Activated T-helper 9 cell treated with anti-CD3 and anti-CD28 coated beads, Interleukin-2, amount 50 U/mL, for 16 hours (primary cell): ENCODE results near the gene AHRR.
A peak's percentile ranks its signal among the peaks of the same experiment; 100 is the strongest.
"Not testable (repeated sequence)": the region's sequence is repeated elsewhere in the genome, so short reads cannot be mapped to it uniquely, and the experiment has no call there.

ENCODE experiments used
- DNase-seq: peaks from one replicate; pipeline ENCODE4 v3.0.0-alpha.2; 2020; ENCODE audit warnings: low read depth

Gene AHRR

GRCh38 chr5:459562-460272, 138.2 kb downstream of the AHRR start:
- no peak for DNase-seq

GRCh38 chr5:460273-460625, 138.7 kb downstream of the AHRR start:
- DNase-seq = no peak

GRCh38 chr5:462051-462481, 140.6 kb downstream of the AHRR start:
- no peak for DNase-seq

GRCh38 chr5:463301-463700, 141.8 kb downstream of the AHRR start:
- no peak for DNase-seq

DNA sequence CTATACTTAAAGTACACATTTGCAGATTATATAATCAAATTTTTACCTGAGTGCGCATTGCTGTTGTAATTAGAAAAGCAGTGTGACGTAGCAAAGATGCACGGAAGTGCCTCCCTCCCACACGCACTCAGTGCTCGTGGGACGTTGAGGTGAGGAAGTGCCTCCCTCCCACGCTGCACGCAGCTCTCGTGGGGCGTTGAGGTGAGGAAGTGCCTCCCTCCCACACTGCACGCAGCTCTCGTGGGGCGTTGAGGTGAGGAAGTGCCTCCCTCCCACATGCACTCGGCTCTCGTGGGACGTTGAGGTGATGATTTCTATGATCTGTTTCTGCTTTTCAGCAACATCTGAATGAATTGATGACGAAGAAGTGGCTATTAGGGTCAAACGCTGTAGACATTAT, 142.4 kb downstream of the AHRR start:
- DNase-seq = peak; percentile 76

DNA sequence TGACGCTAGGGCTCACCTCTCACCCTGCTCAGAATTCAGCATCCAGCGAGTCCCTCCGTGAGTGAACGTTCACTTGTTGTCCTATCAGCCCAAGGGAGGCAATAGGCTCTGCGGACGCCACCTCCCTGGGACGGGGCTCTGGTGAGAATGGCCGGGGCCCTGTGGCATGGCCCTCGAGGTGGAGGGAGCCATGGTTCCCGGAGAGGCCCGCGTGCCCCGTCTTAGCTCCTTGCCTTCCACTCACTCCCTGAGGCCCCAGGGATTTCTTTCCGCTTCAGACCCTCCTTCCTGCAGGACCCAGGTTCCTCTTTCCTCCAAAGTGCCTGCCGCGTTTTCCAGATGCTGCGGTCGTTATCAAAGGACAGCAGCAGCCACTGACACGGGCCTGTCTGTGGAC, 142.9 kb downstream of the AHRR start:
- no peak for DNase-seq

GRCh38 chr5:464843-465590, 143.5 kb downstream of the AHRR start:
- DNase-seq = no peak

DNA sequence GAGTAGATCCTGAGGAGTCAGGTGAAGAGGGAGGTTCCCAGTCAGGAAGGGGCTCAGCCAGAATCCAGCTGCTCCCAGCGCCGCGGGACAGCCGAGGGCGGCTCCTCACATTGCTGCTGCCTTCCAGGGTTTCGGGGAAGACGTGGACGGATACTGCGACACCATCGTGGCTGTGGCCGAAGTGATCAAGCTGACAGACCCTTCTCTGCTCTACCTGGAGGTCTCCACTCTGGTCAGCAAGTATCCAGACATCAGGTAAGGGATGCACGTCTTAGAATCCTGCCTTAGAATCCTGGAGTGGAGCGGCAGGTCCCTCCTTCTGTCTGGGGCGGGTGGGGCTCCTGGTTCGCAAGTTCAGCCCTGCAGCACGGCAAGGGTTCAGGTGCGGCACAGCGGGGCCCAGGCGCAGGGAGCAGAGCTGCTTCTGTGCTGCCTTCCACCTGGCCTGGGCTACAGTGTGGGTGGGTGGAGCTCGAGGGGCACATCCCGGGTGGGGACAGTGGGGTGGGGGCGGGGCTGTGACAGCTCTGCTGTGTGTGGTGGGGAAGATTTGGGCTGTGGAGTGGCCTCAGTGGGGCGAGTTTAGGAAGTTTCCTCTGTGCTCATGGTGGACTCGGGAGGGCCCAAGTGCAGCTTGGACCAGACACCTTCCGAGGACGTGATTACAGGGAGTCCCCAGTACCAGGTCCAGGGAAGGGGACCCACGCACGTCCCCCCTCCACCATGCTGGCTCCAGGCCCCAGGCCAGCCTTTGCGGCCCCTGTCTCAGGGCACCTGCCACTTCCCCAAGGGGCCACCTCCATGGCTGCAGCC, 144.3 kb downstream of the AHRR start:
- no peak for DNase-seq

GRCh38 chr5:466661-467310, 145.3 kb downstream of the AHRR start:
- no peak for DNase-seq

DNA sequence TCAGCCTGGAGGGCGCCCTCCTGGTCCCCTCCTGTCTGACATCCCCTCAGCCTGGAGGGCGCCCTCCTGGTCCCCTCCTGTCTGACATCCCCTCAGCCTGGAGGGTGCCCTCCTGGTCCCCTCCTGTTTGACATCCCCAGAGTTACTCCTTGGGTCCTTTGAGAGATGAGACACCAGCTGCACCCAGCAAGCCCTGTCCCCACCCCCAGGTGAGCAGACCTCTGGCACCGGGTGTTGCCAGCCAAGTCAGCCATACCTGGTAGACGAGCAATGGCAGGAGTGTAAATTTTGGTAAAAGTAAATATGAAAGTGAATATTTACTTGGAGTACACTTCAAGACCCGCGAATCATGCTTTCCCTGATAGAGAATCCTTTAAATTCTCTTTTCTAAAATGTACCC, 146.9 kb downstream of the AHRR start:
- no peak for DNase-seq

DNA sequence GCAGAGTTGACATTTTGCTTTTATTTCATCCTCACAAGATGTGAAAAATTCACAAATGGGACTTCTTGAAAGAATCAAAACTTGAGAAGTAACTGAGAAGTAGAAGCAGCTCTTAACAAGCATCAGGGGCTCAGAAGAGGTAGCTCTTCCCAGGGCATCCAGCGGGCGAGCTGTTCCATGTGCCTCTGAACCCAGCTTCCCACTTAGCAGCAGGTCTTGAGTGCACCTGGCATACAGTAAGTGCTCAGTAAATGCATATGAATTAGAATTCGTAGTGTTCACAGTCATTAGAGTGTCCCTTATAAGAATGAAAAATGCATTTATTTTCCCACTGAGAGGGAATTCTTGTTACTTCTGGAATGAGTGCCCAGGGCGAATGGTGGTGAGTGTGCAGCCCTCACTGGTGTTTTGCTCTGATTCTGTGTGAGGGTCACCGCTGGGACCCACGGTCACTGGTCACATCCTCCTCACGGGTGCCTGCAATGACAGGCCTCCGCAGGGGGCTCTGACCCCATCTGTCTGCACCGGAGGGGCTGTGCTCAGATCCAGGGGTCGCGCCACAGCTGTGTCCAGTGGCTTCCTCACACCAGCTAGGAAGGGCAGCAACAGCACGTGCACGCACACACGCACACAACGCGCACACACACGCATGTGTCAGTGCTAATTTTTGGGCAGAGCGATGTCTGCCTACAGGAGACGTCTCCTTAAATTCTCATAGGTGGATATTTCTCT, 148.4 kb downstream of the AHRR start:
- no peak for DNase-seq

GRCh38 chr5:470961-471749, 149.6 kb downstream of the AHRR start:
- DNase-seq = no peak

DNA sequence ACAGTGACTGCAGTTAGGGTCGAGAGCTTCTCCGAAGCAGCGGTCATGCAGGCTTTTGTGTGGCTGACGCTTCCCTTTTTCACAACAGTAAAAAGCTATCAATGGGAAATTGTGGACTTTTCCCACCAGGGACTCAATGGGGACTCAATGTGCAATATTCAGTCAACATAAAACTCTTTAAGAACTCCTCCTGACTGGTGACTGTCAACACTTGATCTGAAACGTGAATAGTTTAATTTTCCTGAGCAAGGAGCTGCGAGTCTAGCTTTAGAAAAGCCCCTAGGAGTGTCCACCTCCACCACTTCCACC, 150.2 kb downstream of the AHRR start:
- DNase-seq = no peak

- no peak for DNase-seq
These were observed 150.7 kb downstream of the AHRR start for GRCh38 chr5:472076-472655.

DNA sequence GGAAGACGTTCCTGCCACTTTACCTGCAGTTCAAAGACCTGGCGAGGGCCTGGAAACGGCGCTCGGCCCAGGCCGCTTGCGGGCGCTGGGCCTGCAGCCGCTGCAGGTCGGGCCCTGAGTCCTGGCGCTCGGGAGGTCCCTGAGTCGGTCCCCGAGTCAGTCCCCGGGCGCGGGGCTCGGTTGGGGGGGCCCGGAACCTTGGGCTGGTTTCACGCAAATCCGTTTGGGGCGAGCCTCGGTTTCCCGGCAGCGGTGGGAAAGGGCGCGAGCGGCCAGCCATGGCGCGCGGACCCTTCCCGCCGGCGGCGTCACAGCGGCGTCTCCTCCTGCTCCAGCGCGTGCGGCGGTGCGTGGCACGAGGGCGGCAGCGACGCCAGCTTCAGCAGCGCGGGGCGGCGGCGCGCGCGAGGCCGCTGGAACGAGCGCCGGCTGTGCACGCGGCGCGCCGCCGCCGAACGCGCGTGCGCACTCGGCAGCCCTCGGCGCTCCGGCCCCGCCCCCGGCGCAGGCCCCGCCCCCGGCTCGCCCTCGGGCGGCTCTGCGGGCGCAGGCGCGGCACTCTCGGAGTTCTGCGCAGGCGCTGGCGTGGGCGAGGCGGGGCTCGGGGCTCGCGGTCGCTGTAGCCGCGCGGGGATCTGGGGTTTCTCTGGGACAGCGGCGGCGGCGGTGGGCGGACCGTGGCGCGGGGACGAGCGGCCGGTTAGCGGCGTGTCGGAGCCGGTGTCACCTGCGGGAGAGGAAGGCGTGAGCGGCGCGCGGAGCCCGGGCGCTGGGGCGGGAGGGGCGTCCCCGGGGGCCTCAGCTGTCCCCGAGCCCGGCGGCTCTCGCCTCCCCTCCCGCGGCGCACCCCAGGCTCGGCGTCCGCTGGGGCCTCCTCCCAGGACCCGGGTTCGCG, 151.4 kb downstream of the AHRR start:
- peak; percentile 88 for DNase-seq

- no peak for DNase-seq
These were observed 152.2 kb downstream of the AHRR start for GRCh38 chr5:473551-474192.

GRCh38 chr5:474232-474839, 152.8 kb downstream of the AHRR start:
- DNase-seq = not testable (repeated sequence)

DNA sequence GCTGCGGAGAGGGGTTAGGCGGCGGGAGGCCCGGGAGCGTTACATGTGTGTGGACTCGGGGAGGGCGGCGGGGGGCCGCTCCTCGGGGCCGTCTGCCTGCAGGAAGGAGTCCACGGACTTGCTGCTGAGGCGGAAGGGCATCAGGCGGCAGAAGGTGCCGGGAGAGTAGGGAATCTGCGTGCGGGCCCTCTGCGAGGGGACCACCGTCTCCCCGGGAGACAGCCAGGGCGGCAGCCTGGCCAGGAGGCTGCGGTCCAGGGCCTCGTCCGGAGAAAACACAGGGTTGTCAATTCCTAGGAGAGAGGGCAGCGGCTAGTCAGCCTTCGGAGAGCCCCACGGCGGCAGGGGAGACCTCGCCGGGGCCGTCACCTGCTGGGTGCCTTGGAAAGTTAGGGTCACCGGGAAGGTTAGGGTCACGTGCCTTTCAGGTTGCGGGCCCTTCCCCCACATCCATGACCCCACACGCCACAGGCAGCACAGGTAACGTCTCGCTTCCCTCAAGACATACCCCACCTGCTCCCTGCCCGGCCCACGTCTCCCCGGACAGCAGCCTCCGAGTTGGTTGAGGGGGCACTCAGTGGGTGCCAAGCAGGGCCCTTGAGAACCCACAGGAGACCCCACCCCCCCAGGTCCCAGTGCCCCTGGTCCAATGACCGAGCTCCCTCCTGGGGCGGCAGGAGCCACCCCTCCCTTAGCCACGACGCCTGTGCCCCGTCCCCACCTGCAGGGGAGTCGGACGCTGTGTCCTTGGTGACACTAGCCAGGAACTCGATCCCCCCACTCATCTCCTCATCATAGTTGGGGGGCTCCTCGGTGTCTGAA, 153.5 kb downstream of the AHRR start:
- no peak for DNase-seq
